Measurements from ENCODE around the gene CHMP4A. TPM values are rescaled to one million over a fixed set of nuclear protein-coding genes. Genes with fewer than 3 reads are reported as not detected.

CHMP4A gene, protein sequence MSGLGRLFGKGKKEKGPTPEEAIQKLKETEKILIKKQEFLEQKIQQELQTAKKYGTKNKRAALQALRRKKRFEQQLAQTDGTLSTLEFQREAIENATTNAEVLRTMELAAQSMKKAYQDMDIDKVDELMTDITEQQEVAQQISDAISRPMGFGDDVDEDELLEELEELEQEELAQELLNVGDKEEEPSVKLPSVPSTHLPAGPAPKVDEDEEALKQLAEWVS
- polyA plus RNA-seq (ENCODE audit: insufficient read length) = 37.6 TPM

DNA sequence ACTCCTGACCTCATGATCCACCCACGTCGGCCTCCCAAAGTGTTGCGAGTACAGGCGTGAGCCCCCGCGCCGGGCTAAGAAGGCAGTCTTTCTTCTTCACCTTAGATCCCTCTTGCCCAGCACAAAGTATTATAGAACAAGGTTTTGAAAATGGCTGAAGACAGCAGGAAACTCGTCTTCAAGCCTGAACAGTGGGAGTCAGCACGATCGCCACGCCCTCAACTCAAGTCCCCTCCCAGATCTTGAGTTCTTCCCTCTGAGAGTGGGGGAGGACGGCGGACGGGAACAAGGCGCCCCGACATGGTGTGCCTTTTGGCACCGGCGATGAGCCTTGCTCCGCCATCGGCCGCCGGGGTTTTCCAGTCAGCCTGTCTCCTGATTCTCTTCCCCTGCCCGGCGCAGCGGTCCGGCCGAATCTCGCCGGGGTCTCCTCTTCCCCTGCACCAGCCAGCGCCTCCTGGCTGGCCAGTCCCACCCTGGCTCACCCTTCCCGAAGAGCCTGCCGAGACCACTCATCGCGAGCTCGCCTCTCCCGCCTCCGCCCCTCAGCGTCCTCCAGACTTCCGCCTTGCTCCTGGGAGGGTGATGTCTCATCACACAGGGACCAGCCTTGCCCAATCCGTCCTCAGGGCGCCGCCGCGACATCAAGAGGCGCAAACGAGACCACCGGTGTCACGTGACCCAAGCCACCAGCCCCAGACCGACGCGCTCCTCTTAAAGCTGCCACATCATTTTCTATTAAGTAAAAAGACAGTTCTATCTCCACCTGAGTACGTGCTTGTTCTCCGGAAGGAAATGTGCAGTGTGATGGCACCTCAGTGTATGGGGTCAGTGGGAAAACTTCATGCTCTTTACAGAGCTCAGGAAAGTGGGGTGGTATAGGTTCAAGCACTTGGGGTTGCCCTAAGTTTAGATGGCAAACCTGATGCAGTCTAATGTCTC, at the start of gene CHMP4A:
Gene CHMP4A, minus strand, starts transcription at position 565 of the 942 bp plus-strand sequence. Its CDS starts 49 bp downstream, at position 516.
- peak; percentile 96 for DNase-seq

DNA sequence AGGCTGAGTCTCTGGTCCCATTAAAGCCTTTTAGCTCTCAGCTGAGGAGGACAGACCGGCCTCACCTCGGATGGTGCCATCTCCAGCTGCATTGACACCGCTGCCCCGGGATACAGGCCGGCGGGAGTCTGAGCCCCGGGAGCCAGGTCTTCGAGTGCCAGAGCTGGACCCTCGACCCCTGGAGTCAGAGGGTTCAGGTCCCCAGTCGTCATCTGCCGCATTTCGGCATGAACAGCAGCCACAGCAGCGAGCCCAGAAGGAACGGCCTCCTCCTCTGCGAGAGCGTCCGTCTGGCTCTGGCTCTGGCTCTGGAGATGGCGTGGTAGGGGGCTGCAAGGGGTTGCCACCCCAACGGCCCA, 48.7 kb upstream of the CHMP4A start:
- DNase-seq = no peak

DNA sequence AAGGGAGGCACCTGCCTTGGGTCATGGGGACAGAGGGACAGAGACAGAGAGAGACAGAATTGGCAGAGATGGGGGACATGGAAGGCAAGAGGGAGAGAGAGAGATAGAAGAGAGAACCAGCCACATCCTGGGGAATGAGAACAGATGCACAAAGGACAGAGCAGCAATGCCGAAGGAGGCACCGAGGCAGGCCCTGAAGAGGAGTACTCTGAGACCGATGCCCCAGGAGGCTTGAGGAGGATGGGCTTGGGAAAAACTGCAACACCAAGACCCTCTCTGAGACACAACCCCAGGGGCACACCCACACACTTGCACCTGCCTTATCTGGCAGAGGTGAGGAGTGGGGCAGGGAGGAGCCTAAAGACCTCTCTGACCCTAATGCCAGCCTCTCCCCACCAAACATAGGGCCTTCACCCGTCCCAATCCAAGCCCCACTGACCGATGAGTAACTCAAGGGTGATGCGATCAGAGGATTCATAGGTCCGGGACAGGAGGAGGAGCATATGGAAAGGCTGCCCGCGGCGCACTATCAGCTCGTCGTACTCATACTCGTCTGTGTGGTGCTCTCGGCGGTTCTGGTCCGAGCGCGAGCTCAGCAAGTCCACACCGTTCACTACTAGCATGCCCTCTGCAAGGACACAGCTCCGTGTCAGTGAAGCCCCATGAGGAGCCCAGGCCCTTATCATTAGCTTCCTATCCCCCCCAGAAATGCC, 48.1 kb upstream of the CHMP4A start:
- DNase-seq = no peak

DNA sequence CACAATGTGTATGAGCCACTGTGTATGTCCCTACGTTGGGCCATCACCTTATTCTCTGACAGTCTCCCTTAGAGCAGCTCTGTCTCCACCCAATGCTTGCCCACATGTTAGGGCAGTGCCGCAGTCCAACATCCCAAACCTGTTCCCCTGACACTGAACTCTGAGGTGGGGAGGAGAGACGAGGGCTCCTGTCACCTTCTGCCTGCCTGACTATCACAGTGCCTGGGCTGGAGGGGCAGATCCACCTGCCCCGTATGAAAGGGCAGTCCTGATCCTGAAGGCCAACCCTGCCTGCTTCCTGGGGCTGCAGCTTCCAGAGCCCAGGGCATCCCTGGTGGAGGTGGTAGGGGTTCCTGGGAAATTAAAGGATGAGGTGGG, 47.5 kb upstream of the CHMP4A start:
- no peak for DNase-seq

DNA sequence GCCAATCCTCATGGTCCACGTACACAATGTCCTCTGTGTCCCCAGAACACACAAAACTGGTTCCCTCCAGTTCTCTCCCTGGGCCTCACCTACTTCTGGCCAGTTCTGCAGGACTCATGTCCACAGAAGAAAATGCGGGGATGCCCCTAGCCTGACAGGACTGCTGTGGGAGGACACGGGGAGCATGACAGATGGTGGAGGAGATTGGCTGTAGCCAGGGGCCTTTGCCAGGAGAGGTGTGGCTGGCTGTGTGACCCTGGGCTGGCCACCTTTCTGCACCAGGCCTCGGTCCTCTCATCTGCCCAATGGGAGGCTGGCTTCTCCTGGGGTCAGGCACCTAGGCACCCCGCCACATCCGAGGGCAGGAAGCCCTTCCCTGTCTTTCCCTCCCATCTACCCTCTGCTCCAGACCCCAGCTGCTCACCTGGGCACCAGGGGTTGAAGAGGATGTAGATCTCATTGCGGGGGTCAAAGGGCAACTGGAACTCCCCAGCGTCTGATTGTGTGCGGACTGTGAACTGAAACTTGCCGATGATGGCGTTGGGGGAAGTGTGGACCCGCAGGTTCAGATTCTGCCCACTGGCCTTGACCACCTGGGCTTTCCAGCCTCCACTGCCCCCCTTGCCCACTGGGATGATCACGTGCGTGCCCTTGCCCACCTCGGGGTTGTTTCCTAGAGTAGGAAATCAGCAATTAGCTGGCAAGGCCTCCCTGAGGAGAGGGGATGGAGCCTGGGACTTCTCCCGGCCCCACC, 46.9 kb upstream of the CHMP4A start:
- no peak for DNase-seq

DNA sequence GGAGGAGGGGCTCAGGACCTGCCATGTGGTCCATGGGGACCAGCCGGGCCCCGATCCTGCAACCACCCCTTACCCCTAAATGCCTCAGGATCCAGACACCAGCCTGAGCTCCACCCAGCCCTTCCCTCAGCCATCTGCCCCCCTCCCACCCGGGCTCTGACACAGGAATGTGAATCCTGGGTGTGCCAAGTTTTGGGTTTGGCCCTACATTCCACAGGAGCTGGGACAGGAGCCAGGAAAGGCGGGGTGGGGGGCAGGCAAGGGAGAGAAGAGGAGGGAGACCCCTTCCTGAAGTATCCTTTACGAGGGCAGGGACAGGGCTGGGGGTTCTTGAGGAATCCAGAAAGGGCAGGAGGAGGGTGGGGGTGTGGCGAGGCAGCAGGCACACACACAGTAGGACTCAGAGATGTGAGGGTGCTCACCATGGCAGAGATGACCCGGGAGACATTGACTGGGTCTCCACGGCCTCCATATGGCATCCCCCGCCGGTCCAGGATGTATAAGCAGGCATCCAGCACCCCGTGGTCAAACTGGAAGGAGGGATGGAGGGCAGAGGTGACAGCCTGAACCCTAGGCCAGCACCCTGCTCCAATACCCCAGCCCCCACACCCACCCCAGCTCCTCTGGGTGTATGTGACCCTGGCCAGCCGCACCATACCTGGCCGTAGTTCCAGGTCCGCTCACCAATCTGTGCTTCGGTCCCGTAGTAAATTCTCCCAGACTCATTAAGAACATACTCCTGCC, 46.2 kb upstream of the CHMP4A start:
- no peak for DNase-seq

DNA sequence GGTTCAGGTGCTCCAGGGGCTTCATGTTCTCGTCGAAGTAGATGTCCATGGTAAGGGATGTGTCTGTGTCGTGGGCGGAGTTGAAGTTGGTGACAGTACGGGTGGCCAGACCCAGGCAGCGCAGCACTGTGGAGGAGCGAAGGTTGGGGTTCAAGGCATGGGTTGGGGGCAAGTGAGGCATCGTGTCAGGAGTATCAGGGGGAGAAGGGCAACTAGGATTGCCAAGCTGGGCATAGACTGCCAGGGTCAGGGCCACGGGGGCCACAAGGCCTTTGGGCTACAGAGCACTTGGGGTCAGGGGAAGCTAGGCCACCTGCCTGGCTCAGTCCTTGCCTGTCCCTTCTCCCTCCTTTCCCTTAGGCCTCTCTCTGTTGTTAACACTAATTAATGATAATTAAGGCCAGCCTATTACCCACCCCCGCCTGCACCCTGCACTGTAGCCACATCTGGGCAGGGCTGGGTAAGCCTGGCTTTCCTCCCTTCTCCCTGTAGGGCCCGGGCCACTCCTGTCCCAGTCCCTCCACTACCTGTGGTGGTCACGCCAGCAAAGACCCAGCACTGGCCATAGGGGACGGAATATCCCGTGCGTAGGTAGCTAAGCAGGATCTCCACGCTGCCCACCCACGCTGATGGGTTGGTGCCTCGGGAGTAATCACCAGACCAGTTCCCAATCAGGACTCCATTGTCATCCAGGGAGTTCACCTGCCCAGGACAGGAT, 45.4 kb upstream of the CHMP4A start:
- DNase-seq = no peak

DNA sequence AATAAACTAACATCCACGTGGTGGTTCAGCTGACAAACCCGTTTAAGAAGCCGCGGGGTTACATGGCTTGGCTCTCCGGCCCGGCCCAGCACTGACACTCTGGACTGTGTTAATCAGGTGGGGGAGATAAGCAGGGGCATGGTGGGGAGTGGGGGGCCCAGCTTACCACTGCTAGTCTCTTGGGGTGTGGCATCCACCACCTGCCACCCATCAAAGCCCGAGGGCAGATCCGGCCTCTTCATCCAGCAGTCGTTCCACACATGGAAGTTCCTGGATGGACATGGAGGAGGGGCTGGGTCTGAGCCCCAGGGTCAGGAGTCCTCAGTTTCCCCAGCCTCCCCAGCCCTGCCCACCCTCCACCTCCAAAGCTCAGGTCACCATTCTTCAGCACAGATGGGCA, 44.8 kb upstream of the CHMP4A start:
- no peak for DNase-seq

DNA sequence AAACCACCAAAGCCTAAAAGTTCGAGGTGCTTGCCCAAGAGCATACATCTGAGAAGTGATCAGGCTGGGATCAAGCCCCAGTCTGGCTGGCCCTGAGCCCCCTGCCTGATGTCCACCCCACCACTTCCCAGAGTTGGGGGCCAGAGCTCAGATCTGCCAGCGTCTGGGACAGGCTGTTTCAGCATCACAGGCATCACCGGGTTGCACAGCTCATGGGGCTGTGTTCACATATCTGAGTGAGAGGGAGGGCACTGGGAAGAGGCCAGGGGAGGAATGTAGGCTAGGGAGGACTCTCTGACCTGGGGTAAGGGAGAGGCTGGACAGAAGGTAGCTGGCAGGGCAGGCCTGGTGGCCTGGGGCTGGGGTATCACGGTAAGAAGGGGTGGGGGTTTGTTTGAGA, 43.7 kb upstream of the CHMP4A start:
- no peak for DNase-seq

DNA sequence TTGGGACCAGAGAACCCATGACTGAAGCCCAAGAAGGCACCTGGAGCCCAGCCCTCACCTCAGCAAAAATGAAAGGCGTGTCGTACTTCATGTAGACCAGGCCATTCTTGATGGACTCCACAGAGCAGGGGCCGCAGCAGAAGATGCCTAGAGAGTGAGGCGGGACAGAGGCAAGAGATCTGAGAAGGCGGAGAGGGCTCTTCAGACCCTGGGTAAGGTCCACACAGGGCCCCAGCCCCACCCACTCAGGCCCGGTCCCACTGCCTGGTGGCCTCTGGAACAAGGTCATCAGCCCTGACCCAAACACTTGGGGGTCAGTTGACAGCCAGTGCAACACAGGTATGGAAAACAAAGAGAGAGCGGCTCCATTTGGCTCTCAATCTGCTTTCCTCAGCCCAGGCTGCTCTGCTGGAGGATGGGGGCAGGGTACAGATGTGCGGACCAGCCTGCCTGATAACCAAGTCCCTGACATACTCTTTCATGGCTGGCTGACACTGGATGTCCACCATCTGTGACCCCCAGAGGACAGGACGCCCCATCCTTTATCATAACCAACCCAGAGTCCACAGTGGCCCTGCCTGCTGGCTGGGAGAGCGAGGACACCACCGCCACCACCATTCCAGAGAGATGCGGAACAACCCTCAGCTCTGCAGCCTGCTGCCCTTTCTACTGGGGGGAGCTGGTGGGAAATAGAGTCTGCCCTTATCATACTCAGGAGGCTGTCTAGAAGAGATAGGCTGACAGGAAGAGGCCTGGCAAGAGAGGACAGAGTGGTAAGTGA, 42.8 kb upstream of the CHMP4A start:
- no peak for DNase-seq

DNA sequence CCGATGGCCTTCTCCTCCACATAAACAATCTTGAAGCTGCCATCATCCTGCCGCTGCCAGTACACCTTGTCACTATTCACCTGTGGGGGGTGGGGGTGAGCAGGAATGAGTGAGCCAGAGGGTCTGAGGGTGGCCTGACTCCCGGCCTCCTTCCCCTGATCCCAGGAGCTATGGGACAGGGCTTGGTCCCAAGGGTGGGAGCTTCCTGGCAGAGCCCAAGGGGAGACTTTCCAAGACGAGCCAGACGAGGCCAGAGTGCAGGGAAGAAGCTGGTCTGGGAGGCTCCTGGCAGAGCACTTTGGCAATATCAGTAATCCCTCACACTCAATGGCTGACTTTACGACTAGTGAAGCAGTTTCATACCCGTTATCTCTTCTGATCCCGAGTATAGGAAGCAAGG, 42.1 kb upstream of the CHMP4A start:
- DNase-seq = no peak

DNA sequence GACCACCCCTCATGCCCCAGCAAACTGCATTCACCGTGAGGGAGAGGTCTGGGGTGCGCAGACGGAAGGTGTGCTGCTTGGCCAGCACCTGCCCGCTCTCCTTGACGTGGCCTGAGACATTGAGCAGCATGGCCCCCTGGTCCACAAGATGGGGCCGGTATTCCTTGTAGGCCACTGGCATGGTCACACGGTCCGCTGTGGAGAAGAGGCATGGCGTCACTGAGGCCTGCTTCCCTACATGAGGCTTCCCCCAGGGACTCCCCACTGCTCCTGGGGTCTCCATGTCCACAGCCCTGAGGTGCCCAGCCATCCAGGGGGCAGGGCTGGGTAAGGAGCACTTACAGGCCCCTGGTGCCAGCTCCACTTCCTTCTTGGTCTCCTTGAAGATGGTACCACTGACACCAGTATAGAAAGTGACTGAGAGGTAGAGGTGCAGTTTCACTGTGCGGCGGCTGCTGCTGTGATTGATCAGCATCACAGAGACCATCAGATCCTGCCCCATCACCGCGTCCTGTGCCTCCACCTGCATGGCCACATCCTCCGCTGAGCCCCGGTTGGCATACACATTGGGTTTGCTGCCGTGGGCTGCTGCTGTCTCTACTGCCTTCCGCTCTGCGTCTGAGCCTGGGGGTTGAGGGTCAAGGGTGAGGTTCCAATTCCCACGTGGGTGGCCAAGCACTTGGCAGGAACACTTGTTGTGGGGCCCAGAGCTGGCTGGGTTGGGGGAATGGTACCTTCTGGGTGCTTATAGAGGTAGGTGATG, 41.5 kb upstream of the CHMP4A start:
- DNase-seq = no peak

DNA sequence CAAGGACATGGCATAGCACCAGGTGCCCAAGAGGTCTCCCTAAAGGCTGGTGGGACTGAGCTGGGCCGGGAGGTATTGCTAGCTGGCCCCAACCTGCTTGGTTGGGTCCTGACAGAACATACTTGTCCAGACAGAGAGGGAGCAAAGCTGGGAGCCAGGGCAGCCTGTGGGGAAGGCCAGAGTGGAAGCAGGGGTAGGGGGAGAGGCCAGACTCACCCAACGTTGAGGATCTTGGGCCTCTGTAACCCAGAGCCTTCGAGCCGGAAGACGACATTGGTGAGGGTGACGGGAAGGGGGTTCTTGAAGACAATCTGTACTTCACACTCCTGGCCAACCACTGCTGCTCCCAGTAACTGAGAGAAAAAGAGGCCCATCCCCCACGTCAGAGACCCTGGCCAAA, 40.6 kb upstream of the CHMP4A start:
- no peak for DNase-seq

DNA sequence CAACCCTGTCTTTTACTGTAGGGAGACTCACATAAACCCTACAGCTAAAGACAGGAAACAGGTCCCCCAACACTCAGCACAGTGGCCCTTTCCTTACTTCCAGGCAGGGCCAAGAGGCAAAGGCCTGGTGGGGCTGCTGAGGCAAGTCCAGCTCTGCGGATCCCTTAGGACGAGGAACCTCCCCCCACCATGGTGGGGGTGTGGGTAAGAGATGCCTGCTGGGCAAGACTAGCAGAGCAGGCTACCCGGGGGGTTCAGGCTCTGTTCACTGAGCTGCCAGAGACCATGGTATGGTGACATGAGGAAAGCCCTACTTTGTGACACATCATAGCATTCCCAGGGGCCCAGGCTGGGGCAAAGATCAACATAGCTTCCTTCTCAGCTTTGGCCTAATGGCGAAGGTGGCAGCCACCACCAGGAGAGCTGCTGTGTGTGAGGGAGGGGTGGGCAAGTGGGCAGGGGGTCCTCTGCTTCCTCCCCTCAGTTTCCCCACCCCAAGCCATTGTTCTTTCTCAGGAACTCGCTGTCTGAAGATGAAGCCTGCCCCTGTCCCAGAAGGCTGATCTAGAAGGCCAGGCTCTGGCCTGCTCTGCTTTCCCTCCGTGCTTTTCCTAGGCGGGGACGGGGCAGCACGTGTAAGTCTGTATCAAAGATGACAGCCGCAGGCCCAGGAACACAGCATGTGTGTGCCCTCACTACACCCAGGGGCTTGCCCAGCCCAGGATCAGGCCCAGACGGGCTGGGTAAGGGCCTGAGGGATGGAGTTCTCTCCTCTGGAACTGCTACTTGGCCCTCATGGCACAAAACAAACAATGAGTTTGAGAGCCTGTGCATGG, 39.2 kb upstream of the CHMP4A start:
- DNase-seq = no peak

DNA sequence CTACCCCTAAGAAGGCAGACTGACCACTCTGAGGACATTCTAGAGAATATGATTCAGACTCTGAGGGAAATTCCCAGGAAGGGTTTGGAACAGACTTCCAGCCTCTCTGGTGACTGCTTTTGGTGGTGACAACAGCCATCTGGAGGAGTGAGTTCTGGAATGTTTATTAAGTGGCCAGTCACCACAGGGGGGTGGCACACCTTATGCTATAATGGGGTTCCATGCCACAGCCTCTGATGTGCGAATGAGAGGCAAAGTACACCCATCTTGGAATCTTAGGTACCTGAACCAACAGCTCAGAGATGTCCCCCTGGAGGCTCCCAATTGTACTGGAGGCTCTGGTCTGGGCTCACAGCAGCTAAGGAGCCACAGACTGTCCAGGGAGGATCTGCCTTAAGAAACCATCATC, 38.6 kb upstream of the CHMP4A start:
- no peak for DNase-seq

DNA sequence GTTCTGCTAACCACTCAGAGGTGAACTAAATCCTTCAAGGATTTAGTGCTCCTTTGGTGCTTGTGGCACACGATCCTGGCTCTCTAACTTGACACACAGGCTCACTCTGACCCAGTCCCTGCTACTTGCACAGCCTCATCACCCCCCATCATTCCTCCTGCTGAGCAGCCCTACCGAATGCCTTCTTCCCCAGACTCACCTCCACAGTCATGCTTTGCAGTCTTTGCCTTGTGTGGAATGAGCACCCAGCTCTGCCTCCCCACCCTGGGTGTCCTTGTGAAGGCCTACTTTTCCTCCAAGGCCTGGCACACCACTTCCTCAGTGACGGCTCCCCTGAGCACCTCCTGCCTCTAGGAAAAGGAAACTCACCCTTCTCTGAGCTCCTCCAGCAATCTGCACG, 37.1 kb upstream of the CHMP4A start:
- no peak for DNase-seq

DNA sequence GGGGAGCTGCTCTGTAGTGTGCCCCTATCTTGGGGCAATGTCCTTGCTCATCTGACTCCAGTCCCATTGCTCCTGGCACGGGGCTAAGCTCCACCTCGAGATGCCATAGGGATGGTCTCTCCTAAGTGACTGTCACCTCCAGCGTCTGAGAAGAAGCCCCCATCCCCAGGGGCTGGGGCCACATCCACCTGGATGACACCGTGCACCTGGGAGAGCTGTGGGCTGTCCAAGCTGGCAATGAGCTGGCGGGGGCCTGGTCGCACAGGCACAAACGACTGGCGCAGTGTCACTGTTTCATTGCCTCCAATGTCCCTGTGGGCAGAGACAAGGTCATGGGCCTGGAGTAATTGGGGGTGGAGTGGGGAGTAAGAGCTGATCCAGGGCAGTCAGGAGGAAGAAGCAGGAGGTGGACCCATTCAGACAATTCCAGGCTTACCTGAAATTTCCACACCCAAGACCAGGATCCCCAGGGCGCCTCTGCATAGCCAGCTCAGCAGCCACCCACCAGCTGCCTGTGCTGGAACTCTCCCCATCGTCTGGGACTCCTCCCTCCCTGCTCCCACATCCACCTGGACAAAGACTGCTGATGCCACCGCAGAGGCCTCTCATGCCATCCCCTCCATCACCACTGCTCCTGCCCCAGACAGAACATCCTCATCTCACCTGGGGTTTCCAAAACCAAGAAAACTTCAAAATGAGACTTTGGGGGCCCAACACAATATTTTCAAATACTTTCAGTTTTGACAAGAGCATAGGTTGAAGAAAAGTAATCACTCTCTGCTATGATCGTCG, 36.1 kb upstream of the CHMP4A start:
- DNase-seq = no peak

DNA sequence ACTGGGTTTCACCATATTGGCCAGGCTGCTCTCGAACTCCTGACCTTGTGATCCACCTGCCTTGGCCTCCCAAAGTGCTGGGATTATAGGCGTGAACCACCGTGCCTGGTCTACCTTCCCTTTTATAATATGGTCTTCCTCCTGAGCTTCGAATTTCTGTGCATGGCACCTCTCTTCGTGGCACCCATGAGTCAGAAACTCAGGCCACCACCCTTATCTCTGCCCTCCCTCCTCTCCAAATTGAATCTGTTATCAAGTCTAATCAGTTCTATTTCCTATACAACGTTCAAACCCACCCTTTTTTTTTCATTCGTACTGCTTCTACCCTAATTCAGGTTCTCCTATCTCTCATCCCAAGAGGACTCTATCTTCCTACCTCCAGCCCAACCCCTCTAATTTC, 34.1 kb upstream of the CHMP4A start:
- DNase-seq = no peak
